GM23338 (cell line): ENCODE measurements around the gene CDYL.

Experiments
- EZH2 ChIP-seq: fragments of 200-600 bp; sonication (generic); IDR thresholded peaks from one replicate; pipeline ENCODE4 v1.8.0; 2017; ENCODE audit warnings: antibody characterized with exemption, mild to moderate bottlenecking, low read depth; ENCODE audit not compliant: unreplicated experiment
- POLR2AphosphoS5 ChIP-seq: IDR thresholded peaks from 2 replicates; pipeline ENCODE4 v1.6.1; 2016; ENCODE audit warnings: antibody characterized with exemption, low read depth
- ZNF331 ChIP-seq: fragments of 250-450 bp; sonication (Bioruptor Pico); IDR thresholded peaks from 2 replicates; pipeline ENCODE4 v1.5.0; 2020; ENCODE audit warnings: low read depth, mild to moderate bottlenecking, moderate library complexity
- TF ChIP-seq, protein P1 (sequence below), 2 experiments: fragments of 200-600 bp in 1 of 2; sonication (generic) in 1 of 2; conservative IDR thresholded peaks; 2 replicates each; pipeline versions ENCODE4 v1.5.1 to v1.6.1; 2016 to 2017; ENCODE audit warnings: antibody characterized with exemption in 2 of 2, low read depth in 2 of 2, mild to moderate bottlenecking in 2 of 2, moderate library complexity in 1 of 2
- TF ChIP-seq, protein P2 (sequence below): IDR thresholded peaks from one replicate; pipeline ENCODE4 v1.6.1; 2018; ENCODE audit warnings: antibody characterized with exemption; ENCODE audit not compliant: unreplicated experiment
- TF ChIP-seq, protein P3 (sequence below): fragments of 250-450 bp; sonication (Bioruptor Pico); IDR thresholded peaks from 2 replicates; pipeline ENCODE4 v1.5.0; 2020; ENCODE audit warnings: mild to moderate bottlenecking, moderate library complexity

- TF ChIP-seq, protein P1, sequence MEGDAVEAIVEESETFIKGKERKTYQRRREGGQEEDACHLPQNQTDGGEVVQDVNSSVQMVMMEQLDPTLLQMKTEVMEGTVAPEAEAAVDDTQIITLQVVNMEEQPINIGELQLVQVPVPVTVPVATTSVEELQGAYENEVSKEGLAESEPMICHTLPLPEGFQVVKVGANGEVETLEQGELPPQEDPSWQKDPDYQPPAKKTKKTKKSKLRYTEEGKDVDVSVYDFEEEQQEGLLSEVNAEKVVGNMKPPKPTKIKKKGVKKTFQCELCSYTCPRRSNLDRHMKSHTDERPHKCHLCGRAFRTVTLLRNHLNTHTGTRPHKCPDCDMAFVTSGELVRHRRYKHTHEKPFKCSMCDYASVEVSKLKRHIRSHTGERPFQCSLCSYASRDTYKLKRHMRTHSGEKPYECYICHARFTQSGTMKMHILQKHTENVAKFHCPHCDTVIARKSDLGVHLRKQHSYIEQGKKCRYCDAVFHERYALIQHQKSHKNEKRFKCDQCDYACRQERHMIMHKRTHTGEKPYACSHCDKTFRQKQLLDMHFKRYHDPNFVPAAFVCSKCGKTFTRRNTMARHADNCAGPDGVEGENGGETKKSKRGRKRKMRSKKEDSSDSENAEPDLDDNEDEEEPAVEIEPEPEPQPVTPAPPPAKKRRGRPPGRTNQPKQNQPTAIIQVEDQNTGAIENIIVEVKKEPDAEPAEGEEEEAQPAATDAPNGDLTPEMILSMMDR (conservative IDR thresholded peaks at IDR 0.05; ENCODE audit: low read depth in 2 of 2) = no peak
- TF ChIP-seq, protein P2, sequence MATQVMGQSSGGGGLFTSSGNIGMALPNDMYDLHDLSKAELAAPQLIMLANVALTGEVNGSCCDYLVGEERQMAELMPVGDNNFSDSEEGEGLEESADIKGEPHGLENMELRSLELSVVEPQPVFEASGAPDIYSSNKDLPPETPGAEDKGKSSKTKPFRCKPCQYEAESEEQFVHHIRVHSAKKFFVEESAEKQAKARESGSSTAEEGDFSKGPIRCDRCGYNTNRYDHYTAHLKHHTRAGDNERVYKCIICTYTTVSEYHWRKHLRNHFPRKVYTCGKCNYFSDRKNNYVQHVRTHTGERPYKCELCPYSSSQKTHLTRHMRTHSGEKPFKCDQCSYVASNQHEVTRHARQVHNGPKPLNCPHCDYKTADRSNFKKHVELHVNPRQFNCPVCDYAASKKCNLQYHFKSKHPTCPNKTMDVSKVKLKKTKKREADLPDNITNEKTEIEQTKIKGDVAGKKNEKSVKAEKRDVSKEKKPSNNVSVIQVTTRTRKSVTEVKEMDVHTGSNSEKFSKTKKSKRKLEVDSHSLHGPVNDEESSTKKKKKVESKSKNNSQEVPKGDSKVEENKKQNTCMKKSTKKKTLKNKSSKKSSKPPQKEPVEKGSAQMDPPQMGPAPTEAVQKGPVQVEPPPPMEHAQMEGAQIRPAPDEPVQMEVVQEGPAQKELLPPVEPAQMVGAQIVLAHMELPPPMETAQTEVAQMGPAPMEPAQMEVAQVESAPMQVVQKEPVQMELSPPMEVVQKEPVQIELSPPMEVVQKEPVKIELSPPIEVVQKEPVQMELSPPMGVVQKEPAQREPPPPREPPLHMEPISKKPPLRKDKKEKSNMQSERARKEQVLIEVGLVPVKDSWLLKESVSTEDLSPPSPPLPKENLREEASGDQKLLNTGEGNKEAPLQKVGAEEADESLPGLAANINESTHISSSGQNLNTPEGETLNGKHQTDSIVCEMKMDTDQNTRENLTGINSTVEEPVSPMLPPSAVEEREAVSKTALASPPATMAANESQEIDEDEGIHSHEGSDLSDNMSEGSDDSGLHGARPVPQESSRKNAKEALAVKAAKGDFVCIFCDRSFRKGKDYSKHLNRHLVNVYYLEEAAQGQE = no peak
- TF ChIP-seq ZNF331 (CRISPR knock-in tag) = no peak
- TF ChIP-seq, protein P3, sequence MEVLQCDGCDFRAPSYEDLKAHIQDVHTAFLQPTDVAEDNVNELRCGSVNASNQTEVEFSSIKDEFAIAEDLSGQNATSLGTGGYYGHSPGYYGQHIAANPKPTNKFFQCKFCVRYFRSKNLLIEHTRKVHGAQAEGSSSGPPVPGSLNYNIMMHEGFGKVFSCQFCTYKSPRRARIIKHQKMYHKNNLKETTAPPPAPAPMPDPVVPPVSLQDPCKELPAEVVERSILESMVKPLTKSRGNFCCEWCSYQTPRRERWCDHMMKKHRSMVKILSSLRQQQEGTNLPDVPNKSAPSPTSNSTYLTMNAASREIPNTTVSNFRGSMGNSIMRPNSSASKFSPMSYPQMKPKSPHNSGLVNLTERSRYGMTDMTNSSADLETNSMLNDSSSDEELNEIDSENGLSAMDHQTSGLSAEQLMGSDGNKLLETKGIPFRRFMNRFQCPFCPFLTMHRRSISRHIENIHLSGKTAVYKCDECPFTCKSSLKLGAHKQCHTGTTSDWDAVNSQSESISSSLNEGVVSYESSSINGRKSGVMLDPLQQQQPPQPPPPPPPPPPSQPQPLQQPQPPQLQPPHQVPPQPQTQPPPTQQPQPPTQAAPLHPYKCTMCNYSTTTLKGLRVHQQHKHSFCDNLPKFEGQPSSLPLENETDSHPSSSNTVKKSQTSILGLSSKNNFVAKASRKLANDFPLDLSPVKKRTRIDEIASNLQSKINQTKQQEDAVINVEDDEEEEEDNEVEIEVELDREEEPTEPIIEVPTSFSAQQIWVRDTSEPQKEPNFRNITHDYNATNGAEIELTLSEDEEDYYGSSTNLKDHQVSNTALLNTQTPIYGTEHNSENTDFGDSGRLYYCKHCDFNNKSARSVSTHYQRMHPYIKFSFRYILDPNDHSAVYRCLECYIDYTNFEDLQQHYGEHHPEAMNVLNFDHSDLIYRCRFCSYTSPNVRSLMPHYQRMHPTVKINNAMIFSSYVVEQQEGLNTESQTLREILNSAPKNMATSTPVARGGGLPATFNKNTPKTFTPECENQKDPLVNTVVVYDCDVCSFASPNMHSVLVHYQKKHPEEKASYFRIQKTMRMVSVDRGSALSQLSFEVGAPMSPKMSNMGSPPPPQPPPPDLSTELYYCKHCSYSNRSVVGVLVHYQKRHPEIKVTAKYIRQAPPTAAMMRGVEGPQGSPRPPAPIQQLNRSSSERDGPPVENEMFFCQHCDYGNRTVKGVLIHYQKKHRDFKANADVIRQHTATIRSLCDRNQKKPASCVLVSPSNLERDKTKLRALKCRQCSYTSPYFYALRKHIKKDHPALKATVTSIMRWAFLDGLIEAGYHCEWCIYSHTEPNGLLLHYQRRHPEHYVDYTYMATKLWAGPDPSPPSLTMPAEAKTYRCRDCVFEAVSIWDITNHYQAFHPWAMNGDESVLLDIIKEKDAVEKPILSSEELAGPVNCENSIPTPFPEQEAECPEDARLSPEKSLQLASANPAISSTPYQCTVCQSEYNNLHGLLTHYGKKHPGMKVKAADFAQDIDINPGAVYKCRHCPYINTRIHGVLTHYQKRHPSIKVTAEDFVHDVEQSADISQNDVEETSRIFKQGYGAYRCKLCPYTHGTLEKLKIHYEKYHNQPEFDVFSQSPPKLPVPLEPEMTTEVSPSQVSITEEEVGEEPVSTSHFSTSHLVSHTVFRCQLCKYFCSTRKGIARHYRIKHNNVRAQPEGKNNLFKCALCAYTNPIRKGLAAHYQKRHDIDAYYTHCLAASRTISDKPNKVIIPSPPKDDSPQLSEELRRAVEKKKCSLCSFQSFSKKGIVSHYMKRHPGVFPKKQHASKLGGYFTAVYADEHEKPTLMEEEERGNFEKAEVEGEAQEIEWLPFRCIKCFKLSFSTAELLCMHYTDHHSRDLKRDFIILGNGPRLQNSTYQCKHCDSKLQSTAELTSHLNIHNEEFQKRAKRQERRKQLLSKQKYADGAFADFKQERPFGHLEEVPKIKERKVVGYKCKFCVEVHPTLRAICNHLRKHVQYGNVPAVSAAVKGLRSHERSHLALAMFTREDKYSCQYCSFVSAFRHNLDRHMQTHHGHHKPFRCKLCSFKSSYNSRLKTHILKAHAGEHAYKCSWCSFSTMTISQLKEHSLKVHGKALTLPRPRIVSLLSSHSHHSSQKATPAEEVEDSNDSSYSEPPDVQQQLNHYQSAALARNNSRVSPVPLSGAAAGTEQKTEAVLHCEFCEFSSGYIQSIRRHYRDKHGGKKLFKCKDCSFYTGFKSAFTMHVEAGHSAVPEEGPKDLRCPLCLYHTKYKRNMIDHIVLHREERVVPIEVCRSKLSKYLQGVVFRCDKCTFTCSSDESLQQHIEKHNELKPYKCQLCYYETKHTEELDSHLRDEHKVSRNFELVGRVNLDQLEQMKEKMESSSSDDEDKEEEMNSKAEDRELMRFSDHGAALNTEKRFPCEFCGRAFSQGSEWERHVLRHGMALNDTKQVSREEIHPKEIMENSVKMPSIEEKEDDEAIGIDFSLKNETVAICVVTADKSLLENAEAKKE = no peak
- TF ChIP-seq POLR2AphosphoS5 = no peak
- TF ChIP-seq EZH2 = no peak
Observed at GRCh38 chr6:4781967-4782575, 5.9 kb downstream of the CDYL start.
